ENCODE data around the gene POLR2A. TPM values are rescaled to one million over a fixed set of nuclear protein-coding genes. Genes with fewer than 3 reads are reported as not detected.

Gene POLR2A
- total and polyA plus RNA-seq, 12 donors: 8.4 to 61.7 (median 48.4) TPM

- Histone ChIP-seq H3K4me1 (peaks cover 6 to 32% (median 26%) of the 10 kb centered on the region in 9 donors), H3K27me3 (peaks cover 0 to 60% (median 4%) of the 10 kb centered on the region in 7 donors), H3K9me3 (no peaks in the 10 kb centered on the region), H3K4me3 (peak overlapping the region in 9 of 10 donors; percentile 33 to 62 (median 55)), H3K27ac (peak overlapping the region in 3 of 10 donors; percentile 47 to 78 (median 77)), H3K36me3 (no peaks in the 10 kb centered on the region)
- DNase-seq (no peak), ATAC-seq (peak in 7 of 8 donors; percentile 13 to 50 (median 38))
- intact Hi-C loops (cut with DNase I): no loop called here
- no peak for TF ChIP-seq CTCF (IDR thresholded peaks at IDR 0.05)
- 6 to 14% methylated on average over 16 of the region's 16 CpGs for WGBS, 2 donors
Observed at GRCh38 chr17:7445619-7445968, 38.6 kb upstream of the POLR2A start.

- H3K36me3 ChIP-seq: no peaks in the 10 kb centered on the region
- intact Hi-C loops (cut with DNase I): no loop called here
- H3K4me3 ChIP-seq: no peak overlapping the region
- TF ChIP-seq CTCF (IDR thresholded peaks at IDR 0.05): no peak
- H3K4me1 ChIP-seq: peaks cover 6 to 28% (median 23%) of the 10 kb centered on the region in 9 donors
- WGBS, 2 donors: 83 to 88% methylated on average over 7 of the region's 7 CpGs
- DNase-seq (no peak), ATAC-seq (no peak)
- peaks cover 0 to 45% (median 0%) of the 10 kb centered on the region in 7 donors for H3K27me3 ChIP-seq
- H3K9me3 ChIP-seq: no peaks in the 10 kb centered on the region
- H3K27ac ChIP-seq: no peak overlapping the region
Observed at GRCh38 chr17:7448461-7448860, 35.7 kb upstream of the POLR2A start.

GRCh38 chr17:7459961-7460545, 24.1 kb upstream of the POLR2A start:
- no peak for TF ChIP-seq CTCF (IDR thresholded peaks at IDR 0.05)
- Histone ChIP-seq H3K4me1 (peaks cover 0 to 13% (median 0%) of the 10 kb centered on the region in 9 donors), H3K27me3 (no peaks in the 10 kb centered on the region), H3K36me3 (peaks cover 0 to 38% (median 7%) of the 10 kb centered on the region in 9 donors), H3K4me3 (no peak overlapping the region), H3K9me3 (no peaks in the 10 kb centered on the region), H3K27ac (peak overlapping the region in 1 of 10 donors; percentile 23)
- intact Hi-C loops (cut with DNase I): no loop called here
- DNase-seq (no peak), ATAC-seq (no peak)
- 77 to 82% methylated on average over 3 of the region's 3 CpGs for WGBS, 2 donors

- Histone ChIP-seq H3K27ac (no peak overlapping the region), H3K36me3 (peaks cover 0 to 48% (median 7%) of the 10 kb centered on the region in 9 donors), H3K4me3 (no peak overlapping the region), H3K4me1 (peaks cover 3 to 17% (median 7%) of the 10 kb centered on the region in 9 donors), H3K27me3 (no peaks in the 10 kb centered on the region), H3K9me3 (no peaks in the 10 kb centered on the region)
- DNase-seq: no peak
- no peak for TF ChIP-seq CTCF (IDR thresholded peaks at IDR 0.05)
- WGBS, 2 donors: 94% methylated on average over 7 of the region's 7 CpGs
- ATAC-seq: no peak
- intact Hi-C loops (cut with DNase I): no loop called here
Observed at GRCh38 chr17:7460850-7461660, 23.1 kb upstream of the POLR2A start.
